IMR-90 (cell line): Measurements from ENCODE around the gene PITPNB. TPM values are rescaled to one million over a fixed set of nuclear protein-coding genes. Genes with fewer than 3 reads are reported as not detected.

Source experiments
- ATAC-seq: fragments of 200-7000 bp; cut with Tn5 transposase; 2 replicates; pipeline ENCODE4 v1.9.1; 2020; ENCODE audit warnings: low read depth, mild to moderate bottlenecking, moderate library complexity
- BruUV-seq: library from RNA; stranded (reverse); fragments of 400-500 nt; replicated peaks from 2 replicates; lab custom pipeline; 2021; lab: Mats Ljungman, UMichigan
- CTCF ChIA-PET: fragments of 300-600 bp; formaldehyde crosslinking; extraction: SDS; loops from one replicate; lab custom pipeline; 2021; ENCODE audit warnings: antibody characterized with exemption; lab: Yijun Ruan, JAX
- POLR2A ChIA-PET: fragments of 300-600 bp; sonication (Branson Sonifier 250); formaldehyde crosslinking; loops from one replicate; lab custom pipeline; 2022; ENCODE audit warnings: antibody characterized with exemption; ENCODE audit not compliant: unreplicated experiment; lab: Charles Lee
- DNase-seq: peaks from one replicate; pipeline ENCODE4 v3.0.0; 2013
- H2AFZ ChIP-seq: replicated peaks from 2 replicates; pipeline ENCODE3; 2013; ENCODE audit warnings: low read length, mild to moderate bottlenecking; ENCODE audit not compliant: poor library complexity
- H2AK5ac ChIP-seq: 2 replicates; pipeline ENCODE4 v1.6.1; 2013; ENCODE audit warnings: low read depth, low read length, inconsistent platforms
- H2AK9ac ChIP-seq: replicated peaks from 2 replicates; pipeline ENCODE3; 2013; ENCODE audit warnings: mild to moderate bottlenecking, low read depth, low read length, moderate library complexity; ENCODE audit not compliant: poor library complexity
- H2BK120ac ChIP-seq: 2 replicates; pipeline ENCODE4 v1.6.1; 2013; ENCODE audit warnings: low read depth, low read length, inconsistent platforms
- H2BK15ac ChIP-seq: 3 replicates; pipeline ENCODE4 v1.6.1; 2013; ENCODE audit warnings: low read depth, low read length, inconsistent platforms
- H2BK20ac ChIP-seq: 2 replicates; pipeline ENCODE4 v1.6.1; 2013; ENCODE audit warnings: low read depth, mild to moderate bottlenecking, inconsistent platforms, low read length, moderate library complexity
- H2BK5ac ChIP-seq: 2 replicates; pipeline ENCODE4 v1.6.1; 2013; ENCODE audit warnings: mild to moderate bottlenecking, low read depth, low read length, inconsistent platforms; ENCODE audit not compliant: poor library complexity, severe bottlenecking
- H3K14ac ChIP-seq: replicated peaks from 2 replicates; pipeline ENCODE4 v1.6.1; 2013; ENCODE audit warnings: low read depth, low read length, inconsistent platforms
- H3K18ac ChIP-seq: 2 replicates; pipeline ENCODE4 v1.6.1; 2013; ENCODE audit warnings: low read depth, low read length, control low read depth
- H3K23ac ChIP-seq: 2 replicates; pipeline ENCODE4 v1.6.1; 2013; ENCODE audit warnings: low read depth, low read length, inconsistent platforms
- H3K27ac ChIP-seq: 2 replicates; pipeline ENCODE4 v1.5.1; 2013; ENCODE audit warnings: mild to moderate bottlenecking, control low read depth, low read length; ENCODE audit not compliant: insufficient read depth
- H3K27me3 ChIP-seq: 2 replicates; pipeline ENCODE4 v1.6.1; 2013; ENCODE audit warnings: low read length; ENCODE audit not compliant: control insufficient read depth, insufficient read depth
- H3K36me3 ChIP-seq: 2 replicates; pipeline ENCODE4 v1.6.1; 2013; ENCODE audit warnings: low read length, mixed read lengths; ENCODE audit not compliant: control insufficient read depth, insufficient read depth
- H3K4ac ChIP-seq: 2 replicates; pipeline ENCODE4 v1.6.1; 2013; ENCODE audit warnings: low read depth, low read length, inconsistent platforms
- H3K4me1 ChIP-seq: 2 replicates; pipeline ENCODE4 v1.6.1; 2013; ENCODE audit warnings: low read length, mixed read lengths; ENCODE audit not compliant: control insufficient read depth, insufficient read depth
- H3K4me2 ChIP-seq: 2 replicates; pipeline ENCODE4 v1.6.1; 2013; ENCODE audit warnings: low read depth, mild to moderate bottlenecking, control low read depth, low read length, moderate library complexity
- H3K4me3 ChIP-seq: 2 replicates; pipeline ENCODE4 v1.5.1; 2013; ENCODE audit warnings: low read depth, mild to moderate bottlenecking, control low read depth, low read length, moderate library complexity; ENCODE audit not compliant: insufficient read depth
- H3K56ac ChIP-seq: 2 replicates; pipeline ENCODE4 v1.6.1; 2013; ENCODE audit warnings: low read length, inconsistent platforms; ENCODE audit not compliant: insufficient read depth; ENCODE audit errors: extremely low read depth
- H3K79me1 ChIP-seq, 2 experiments: 2 replicates each; pipeline ENCODE4 v1.6.1; 2013; ENCODE audit warnings: low read length in 2 of 2, inconsistent platforms in 1 of 2, low read depth in 1 of 2
- H3K9ac ChIP-seq: 2 replicates; pipeline ENCODE4 v1.6.1; 2013; ENCODE audit warnings: low read depth, low read length, control low read depth
- H3K9me1 ChIP-seq: 2 replicates; pipeline ENCODE4 v1.6.1; 2013; ENCODE audit warnings: low read length, inconsistent platforms; ENCODE audit not compliant: insufficient read depth
- H3K9me3 ChIP-seq: 2 replicates; pipeline ENCODE4 v1.6.1; 2013; ENCODE audit warnings: low read length; ENCODE audit not compliant: control insufficient read depth, insufficient read depth
- H4K20me1 ChIP-seq: 2 replicates; pipeline ENCODE4 v1.6.1; 2013; ENCODE audit warnings: low read length, inconsistent platforms; ENCODE audit not compliant: insufficient read depth
- H4K5ac ChIP-seq: 2 replicates; pipeline ENCODE4 v1.6.1; 2013; ENCODE audit warnings: mild to moderate bottlenecking, low read depth, low read length, control low read depth
- H4K8ac ChIP-seq, 2 experiments: 2 replicates each; pipeline ENCODE4 v1.6.1; 2013; ENCODE audit warnings: low read depth in 2 of 2, low read length in 2 of 2, control low read depth in 1 of 2, inconsistent platforms in 1 of 2
- H4K91ac ChIP-seq: 2 replicates; pipeline ENCODE4 v1.6.1; 2013; ENCODE audit warnings: low read depth, low read length, inconsistent platforms; ENCODE audit not compliant: insufficient read depth
- BHLHE40 ChIP-seq: fragments of 150-350 bp; IDR thresholded peaks from 2 replicates; pipeline ENCODE4 v1.6.1; 2016; ENCODE audit warnings: mild to moderate bottlenecking, low read depth, low read length
- CEBPB ChIP-seq: IDR thresholded peaks from 2 replicates; pipeline ENCODE4 v1.6.1; 2012; ENCODE audit warnings: low read depth, low read length, improper control_type of control experiment
- CHD1 ChIP-seq: IDR thresholded peaks from 2 replicates; pipeline ENCODE4 v1.6.1; 2012; ENCODE audit warnings: low read depth, low read length, improper control_type of control experiment
- ELK1 ChIP-seq: fragments of 150-350 bp; IDR thresholded peaks from 2 replicates; pipeline ENCODE4 v1.6.1; 2016; ENCODE audit warnings: low read depth, mild to moderate bottlenecking, low read length, moderate library complexity, borderline replicate concordance
- FOS ChIP-seq: fragments of 150-350 bp; IDR thresholded peaks from 2 replicates; pipeline ENCODE4 v1.6.1; 2016; ENCODE audit warnings: low read depth, low read length
- MAFK ChIP-seq: IDR thresholded peaks from 2 replicates; pipeline ENCODE4 v1.6.1; 2012; ENCODE audit warnings: low read depth, low read length, improper control_type of control experiment
- MXI1 ChIP-seq: IDR thresholded peaks from 2 replicates; pipeline ENCODE4 v1.6.1; 2012; ENCODE audit warnings: low read depth, mild to moderate bottlenecking, low read length, moderate library complexity, borderline replicate concordance
- NFE2L2 ChIP-seq: fragments of 150-350 bp; IDR thresholded peaks from 2 replicates; pipeline ENCODE4 v1.6.1; 2016; ENCODE audit warnings: low read depth, mild to moderate bottlenecking, low read length
- RAD21 ChIP-seq: IDR thresholded peaks from 2 replicates; pipeline ENCODE4 v1.6.1; 2012; ENCODE audit warnings: low read length, improper control_type of control experiment
- RCOR1 ChIP-seq: IDR thresholded peaks from 2 replicates; pipeline ENCODE4 v1.6.1; 2012; ENCODE audit warnings: mild to moderate bottlenecking, low read length, improper control_type of control experiment; ENCODE audit not compliant: insufficient replicate concordance
- SMC3 ChIP-seq: fragments of 150-350 bp; IDR thresholded peaks from 2 replicates; pipeline ENCODE4 v1.6.1; 2016; ENCODE audit warnings: low read depth, mild to moderate bottlenecking, antibody characterized with exemption, low read length, moderate library complexity
- WGBS, 2 experiments: methylation state at CpG; one replicate each; pipeline versions ENCODE4 v1.1.5 to v1.1.7; 2013; ENCODE audit warnings: missing lambda C conversion rate in 2 of 2; ENCODE audit not compliant: insufficient read length in 1 of 2; ENCODE audit errors: extremely low coverage in 2 of 2; 5-methylcytosine and 5-hydroxymethylcytosine counted together
- dilution Hi-C: fragments of 300-500 bp; cut with HindIII; formaldehyde crosslinking; loops from one replicate; pipeline ENCODE4 v1.14.3; 2018; ENCODE audit warnings: low sequenced_read_pairs; ENCODE audit not compliant: unreplicated experiment
- in situ Hi-C: fragments of 300-500 bp; cut with MboI; formaldehyde crosslinking; loops from 3 replicates; pipeline ENCODE4 v1.14.3; 2019; ENCODE audit warnings: low sequenced_read_pairs, inconsistent platforms, mixed read lengths
- intact Hi-C: fragments of 100-400 bp; cut with micrococcal nuclease; formaldehyde crosslinking; loops from 2 replicates; pipeline ENCODE4 v1.10.0; 2022
- polyA plus RNA-seq, 3 experiments: library from polyadenylated mRNA; depleted of rRNA; stranded (reverse); fragments of >200 nt; gene quantifications; 2 replicates each; pipeline ENCODE4 v1.2.3, GENCODE V29; 2012; ENCODE audit warnings: low replicate concordance in 1 of 3
- total RNA-seq: library from RNA; depleted of rRNA; stranded (reverse); fragments of >200 nt; gene quantifications from 2 replicates; pipeline ENCODE4 v1.2.3, GENCODE V29; 2012
- TF ChIP-seq, protein P1 (sequence below): conservative IDR thresholded peaks from 2 replicates; pipeline ENCODE4 v1.5.1; 2012; ENCODE audit warnings: mild to moderate bottlenecking, low read depth, low read length, improper control_type of control experiment

Gene PITPNB
- total and polyA plus RNA-seq, 2 of the 4 experiments (the other 2 are of a cell fraction) = 19.7 to 54.5 TPM

DNA sequence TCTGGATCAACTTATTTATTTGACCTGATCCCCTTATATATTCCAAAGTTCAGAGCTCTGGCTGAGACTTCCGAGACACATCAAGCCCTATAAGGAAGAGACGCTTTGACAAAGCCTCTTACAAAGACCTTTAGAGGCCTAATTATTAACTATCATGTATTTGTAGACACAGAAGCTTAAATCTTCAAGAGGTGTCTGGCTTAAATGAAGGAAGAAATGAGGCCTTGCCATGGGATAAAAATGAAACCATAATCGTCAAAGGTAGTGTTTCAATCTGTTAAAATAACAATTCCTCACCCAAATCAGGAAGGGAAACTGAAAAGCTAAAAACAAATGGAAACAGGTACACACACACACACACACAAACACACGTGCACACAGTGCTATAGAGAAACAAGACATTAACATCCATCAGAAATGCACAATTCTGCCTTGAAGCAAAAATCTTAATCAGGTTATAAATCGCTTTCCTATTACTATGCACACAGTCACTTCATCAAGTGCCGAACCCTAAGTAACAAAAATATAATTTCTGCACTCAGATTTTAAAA lies 50.2 kb downstream of the PITPNB start (continued):
- no peak for TF ChIP-seq FOS

- in situ Hi-C loops (no loop called here), intact Hi-C loops (loop anchor here (5.0 to 10.0 kb wide), 2 partner anchors 66 to 973 kb away; partner anchors contain the start of gene MN1), dilution Hi-C loops (no loop called here)
- H3K27ac ChIP-seq = peak overlapping the region; percentile 98
- H3K9me3 ChIP-seq = no peaks in the 10 kb centered on the region
- peaks cover 9% of the 10 kb centered on the region for H3K9me1 ChIP-seq
- no peak for DNase-seq
- BruUV-seq = no TSS peak
- H3K9ac ChIP-seq = peak overlapping the region; percentile 51; the same call in 1 of the 2 replicates
- peak overlapping the region; percentile 100 for H3K18ac ChIP-seq
- WGBS, 2 experiments = 85% methylated on average over 3 of the region's 5 CpGs; no CpG with 5 or more reads in 1 of the 2 experiments
- peak overlapping the region; percentile 90 for H3K14ac ChIP-seq
- no peaks in the 10 kb centered on the region for H3K27me3 ChIP-seq
- peak overlapping the region; percentile 92 for H2BK120ac ChIP-seq
- POLR2A ChIA-PET = no interaction called here
- no peak overlapping the region for H3K4me3 ChIP-seq
- ATAC-seq = no peak
- H4K20me1 ChIP-seq = peaks cover 4% of the 10 kb centered on the region
- peak overlapping the region; percentile 84; the same call in 2 of the 3 replicates for H2BK15ac ChIP-seq
- H4K91ac ChIP-seq = peak overlapping the region; percentile 84
- H2BK20ac ChIP-seq = peak overlapping the region; percentile 75
- peak overlapping the region; percentile 100 for H2BK5ac ChIP-seq
- H2AK5ac ChIP-seq = peak overlapping the region; percentile 71; the same call in 1 of the 2 replicates
- H4K8ac ChIP-seq = peak overlapping the region; percentile 87 to 88
- H2AFZ ChIP-seq = no peak overlapping the region
- peaks cover 42 to 57% of the 10 kb centered on the region in 2 experiments for H3K79me1 ChIP-seq
- peak overlapping the region; percentile 97 for H3K23ac ChIP-seq
- H4K5ac ChIP-seq = peak overlapping the region; percentile 99
- H3K36me3 ChIP-seq = peaks cover 14% of the 10 kb centered on the region
- H3K4me1 ChIP-seq = peaks cover 25% of the 10 kb centered on the region
- CTCF ChIA-PET = interaction anchor here (1.1 to 1.3 kb wide), 2 partner anchors 9 to 13 kb away, joined by 3 read pairs; no protein-coding TSS in a partner anchor
- peak overlapping the region; percentile 68; the same call in 1 of the 2 replicates for H3K56ac ChIP-seq
- H2AK9ac ChIP-seq = no peak overlapping the region
- 0 out of 2 replicates have a peak overlapping the region, but pooled peaks have one; percentile 20 for H3K4me2 ChIP-seq
- peak overlapping the region; percentile 96 for H3K4ac ChIP-seq
- TF ChIP-seq BHLHE40 (no peak), SMC3 (no peak), RAD21 (no peak), RCOR1 (no peak), FOS (no peak), MXI1 (no peak), CHD1 (no peak), NFE2L2 (no peak), CEBPB (no peak), MAFK (no peak), ELK1 (no peak)
- TF ChIP-seq, protein P1, sequence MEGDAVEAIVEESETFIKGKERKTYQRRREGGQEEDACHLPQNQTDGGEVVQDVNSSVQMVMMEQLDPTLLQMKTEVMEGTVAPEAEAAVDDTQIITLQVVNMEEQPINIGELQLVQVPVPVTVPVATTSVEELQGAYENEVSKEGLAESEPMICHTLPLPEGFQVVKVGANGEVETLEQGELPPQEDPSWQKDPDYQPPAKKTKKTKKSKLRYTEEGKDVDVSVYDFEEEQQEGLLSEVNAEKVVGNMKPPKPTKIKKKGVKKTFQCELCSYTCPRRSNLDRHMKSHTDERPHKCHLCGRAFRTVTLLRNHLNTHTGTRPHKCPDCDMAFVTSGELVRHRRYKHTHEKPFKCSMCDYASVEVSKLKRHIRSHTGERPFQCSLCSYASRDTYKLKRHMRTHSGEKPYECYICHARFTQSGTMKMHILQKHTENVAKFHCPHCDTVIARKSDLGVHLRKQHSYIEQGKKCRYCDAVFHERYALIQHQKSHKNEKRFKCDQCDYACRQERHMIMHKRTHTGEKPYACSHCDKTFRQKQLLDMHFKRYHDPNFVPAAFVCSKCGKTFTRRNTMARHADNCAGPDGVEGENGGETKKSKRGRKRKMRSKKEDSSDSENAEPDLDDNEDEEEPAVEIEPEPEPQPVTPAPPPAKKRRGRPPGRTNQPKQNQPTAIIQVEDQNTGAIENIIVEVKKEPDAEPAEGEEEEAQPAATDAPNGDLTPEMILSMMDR = no peak
Measured at GRCh38 chr22:27867953-27868731, 50.9 kb downstream of the PITPNB start.
